Measurements from ENCODE around the gene CISH. TPM values are rescaled to one million over a fixed set of nuclear protein-coding genes. Genes with fewer than 3 reads are reported as not detected.

CISH gene
- total and polyA plus RNA-seq, 9 of the 15 experiments (the other 6 are each of a cell fraction or from before 2014, with no cell fraction given), result 1.7 to 47.7 (median 18.3) TPM

DNA sequence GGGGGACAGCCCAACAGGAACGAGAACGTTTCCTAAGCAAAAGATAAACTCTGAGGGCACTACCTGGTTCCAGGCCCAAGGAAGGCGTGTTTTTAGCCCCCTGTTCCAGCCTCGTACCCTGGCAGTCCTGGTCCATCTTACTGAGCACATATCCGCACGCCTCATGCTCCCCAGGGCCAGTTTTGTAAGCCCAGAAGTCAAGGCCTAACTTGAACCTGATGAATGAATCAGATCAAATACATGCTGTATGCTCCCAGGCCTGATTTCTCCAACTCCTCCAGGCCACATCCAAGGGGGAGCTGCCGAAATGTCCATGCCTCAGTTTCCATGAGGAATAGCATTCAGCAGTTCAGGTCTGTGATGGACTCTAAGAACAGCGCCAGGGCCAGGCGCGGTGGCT, 48.8 kb upstream of the CISH start:
- Histone ChIP-seq H3K4me2 (ENCODE audit: insufficient read depth, low read length) (no peak overlapping the region), H3K36me3 (ENCODE audit: control insufficient read depth, insufficient read depth, low read length) (no peaks in the 10 kb centered on the region), H3K79me2 (ENCODE audit: control insufficient read depth, insufficient read depth, low read length) (no peaks in the 10 kb centered on the region), H3K27ac (ENCODE audit: extremely low read depth, low read depth, low read length) (no peak overlapping the region), H3K4me3 (no peak overlapping the region), H3K9me1 (ENCODE audit: control insufficient read depth, insufficient read depth, low read length) (no peaks in the 10 kb centered on the region), H3K4me1 (replicated peaks in 1 of 2; ENCODE audit: control insufficient read depth in 2 of 2, insufficient read depth in 2 of 2, low read length in 2 of 2) (no peaks in the 10 kb centered on the region), H4K20me1 (replicated peaks; ENCODE audit: control insufficient read depth, insufficient read depth, low read length) (no peaks in the 10 kb centered on the region; the same call in 1 of the 2 replicates), H3K9ac (ENCODE audit: insufficient read depth in 1 of 2, low read depth in 2 of 2, low read length in 2 of 2) (no peak overlapping the region), H3K9me3 (replicated peaks; ENCODE audit: control insufficient read depth, insufficient read depth, low read depth, low read length) (no peaks in the 10 kb centered on the region), H3K27me3 (ENCODE audit: control insufficient read depth in 2 of 2, insufficient read depth in 2 of 2, low read length in 2 of 2) (peaks cover 0 to 23% of the 10 kb centered on the region in 2 experiments; a peak in 2 of 5 replicates), H2AFZ (ENCODE audit: low read depth, low read length) (no peak overlapping the region)
- DNase-seq (ENCODE audit: extremely low read depth in 1 of 4, low spot score in 3 of 4) (no peak), ATAC-seq (no peak), FAIRE-seq (no peak)
- ChIA-PET POLR2A (no interaction called here), CTCF (ENCODE audit: low intra/inter-chr PET ratio) (no interaction called here)
- TF ChIP-seq ZNF830 (CRISPR knock-in tag; IDR thresholded peaks at IDR 0.05) (no peak), ARHGAP35 (IDR thresholded peaks at IDR 0.05; ENCODE audit: partially characterized antibody) (no peak), SIN3B (IDR thresholded peaks at IDR 0.05; ENCODE audit: low read depth) (no peak), DIDO1 (tag; IDR thresholded peaks at IDR 0.05; ENCODE audit: low read depth) (no peak), PHF8 (IDR thresholded peaks at IDR 0.05; ENCODE audit: borderline replicate concordance, low read length) (no peak), ZNF79 (CRISPR knock-in tag; IDR thresholded peaks at IDR 0.05; ENCODE audit: low read depth) (no peak), CBFA2T2 (conservative IDR thresholded peaks at IDR 0.05) (no peak), JUND (IDR thresholded peaks at IDR 0.05; ENCODE audit: borderline replicate concordance, low read depth, low read length) (no peak), JUND (tag; IDR thresholded peaks at IDR 0.05; ENCODE audit: borderline replicate concordance, low read depth, low read length) (no peak), HMG20A (CRISPR knock-in tag; conservative IDR thresholded peaks at IDR 0.05) (no peak), ATF7 (IDR thresholded peaks at IDR 0.05) (no peak), MCM5 (IDR thresholded peaks at IDR 0.05; ENCODE audit: low read depth) (no peak), MEF2A (IDR thresholded peaks at IDR 0.05; ENCODE audit: control insufficient read depth, low read depth, low read length) (no peak)
- TF ChIP-seq, protein P1, sequence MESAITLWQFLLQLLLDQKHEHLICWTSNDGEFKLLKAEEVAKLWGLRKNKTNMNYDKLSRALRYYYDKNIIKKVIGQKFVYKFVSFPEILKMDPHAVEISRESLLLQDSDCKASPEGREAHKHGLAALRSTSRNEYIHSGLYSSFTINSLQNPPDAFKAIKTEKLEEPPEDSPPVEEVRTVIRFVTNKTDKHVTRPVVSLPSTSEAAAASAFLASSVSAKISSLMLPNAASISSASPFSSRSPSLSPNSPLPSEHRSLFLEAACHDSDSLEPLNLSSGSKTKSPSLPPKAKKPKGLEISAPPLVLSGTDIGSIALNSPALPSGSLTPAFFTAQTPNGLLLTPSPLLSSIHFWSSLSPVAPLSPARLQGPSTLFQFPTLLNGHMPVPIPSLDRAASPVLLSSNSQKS (CRISPR knock-in tag; IDR thresholded peaks at IDR 0.05), result no peak
- TF ChIP-seq, protein P2, sequence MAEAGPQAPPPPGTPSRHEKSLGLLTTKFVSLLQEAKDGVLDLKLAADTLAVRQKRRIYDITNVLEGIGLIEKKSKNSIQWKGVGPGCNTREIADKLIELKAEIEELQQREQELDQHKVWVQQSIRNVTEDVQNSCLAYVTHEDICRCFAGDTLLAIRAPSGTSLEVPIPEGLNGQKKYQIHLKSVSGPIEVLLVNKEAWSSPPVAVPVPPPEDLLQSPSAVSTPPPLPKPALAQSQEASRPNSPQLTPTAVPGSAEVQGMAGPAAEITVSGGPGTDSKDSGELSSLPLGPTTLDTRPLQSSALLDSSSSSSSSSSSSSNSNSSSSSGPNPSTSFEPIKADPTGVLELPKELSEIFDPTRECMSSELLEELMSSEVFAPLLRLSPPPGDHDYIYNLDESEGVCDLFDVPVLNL (CRISPR knock-in tag; IDR thresholded peaks at IDR 0.05; ENCODE audit: low read depth), result no peak
- WGBS (ENCODE audit: insufficient coverage, low coverage, missing lambda C conversion rate), result 31% methylated on average over 7 of the region's 10 CpGs
- in situ Hi-C loops (cut with MboI) (no loop called here), intact Hi-C loops (cut with micrococcal nuclease) (no loop called here)
- BruUV-seq (replicated peaks), result no TSS peak

Measured in K562 (cell line).